Mesendoderm (in vitro differentiated cells): ENCODE data around the gene SKAP1.

Experiments
- DNase-seq: peaks from one replicate; pipeline ENCODE4 v3.0.0; 2013
- H2AK5ac ChIP-seq: 2 replicates; pipeline ENCODE4 v1.6.1; 2013; ENCODE audit warnings: low read length, inconsistent platforms
- H2BK120ac ChIP-seq: 2 replicates; pipeline ENCODE4 v1.6.1; 2013; ENCODE audit warnings: low read depth, mild to moderate bottlenecking, low read length, moderate library complexity, mixed read lengths
- H2BK15ac ChIP-seq: replicated peaks from 2 replicates; pipeline ENCODE4 v1.6.1; 2013; ENCODE audit warnings: low read depth, mild to moderate bottlenecking, moderate library complexity
- H2BK5ac ChIP-seq: 2 replicates; pipeline ENCODE4 v1.6.1; 2013; ENCODE audit warnings: low read length, inconsistent platforms
- H3K18ac ChIP-seq: 2 replicates; pipeline ENCODE4 v1.6.1; 2013; ENCODE audit warnings: mild to moderate bottlenecking, low read length, mixed read lengths
- H3K23ac ChIP-seq: one replicate; pipeline ENCODE4 v1.6.1; 2013; ENCODE audit warnings: low read length
- H3K27ac ChIP-seq: 2 replicates; pipeline ENCODE4 v1.5.1; 2013; ENCODE audit warnings: low read depth, mild to moderate bottlenecking, inconsistent platforms, low read length, moderate library complexity
- H3K27me3 ChIP-seq: 2 replicates; pipeline ENCODE4 v1.6.1; 2013; ENCODE audit warnings: low read length, control low read depth, mild to moderate bottlenecking, inconsistent platforms; ENCODE audit not compliant: insufficient read depth, poor library complexity
- H3K36me3 ChIP-seq: 2 replicates; pipeline ENCODE4 v1.6.1; 2013; ENCODE audit warnings: low read length, inconsistent platforms; ENCODE audit not compliant: control insufficient read depth, insufficient read depth
- H3K4ac ChIP-seq: one replicate; pipeline ENCODE4 v1.6.1; 2013; ENCODE audit warnings: low read depth, mild to moderate bottlenecking, low read length, moderate library complexity
- H3K4me1 ChIP-seq: 2 replicates; pipeline ENCODE4 v1.6.1; 2013; ENCODE audit warnings: low read depth, low read length, inconsistent platforms; ENCODE audit not compliant: control insufficient read depth
- H3K4me2 ChIP-seq: 2 replicates; pipeline ENCODE4 v1.6.1; 2013; ENCODE audit warnings: low read length
- H3K4me3 ChIP-seq: 2 replicates; pipeline ENCODE4 v1.5.1; 2013; ENCODE audit warnings: mild to moderate bottlenecking, low read length
- H3K56ac ChIP-seq: one replicate; pipeline ENCODE4 v1.6.1; 2013; ENCODE audit warnings: low read length
- H3K79me1 ChIP-seq: 2 replicates; pipeline ENCODE4 v1.6.1; 2013; ENCODE audit warnings: low read length, inconsistent platforms
- H3K79me2 ChIP-seq: 2 replicates; pipeline ENCODE4 v1.6.1; 2013; ENCODE audit warnings: mild to moderate bottlenecking, low read length; ENCODE audit not compliant: control insufficient read depth, insufficient read depth
- H3K9ac ChIP-seq: 2 replicates; pipeline ENCODE4 v1.6.1; 2013; ENCODE audit warnings: low read length, inconsistent platforms
- H4K5ac ChIP-seq: one replicate; pipeline ENCODE4 v1.6.1; 2013; ENCODE audit warnings: low read length
- H4K8ac ChIP-seq: one replicate; pipeline ENCODE4 v1.6.1; 2013; ENCODE audit warnings: low read depth, mild to moderate bottlenecking, control low read depth, low read length, moderate library complexity
- WGBS: extraction: QIAGEN DNeasy Blood & Tissue Kit; methylation state at CpG from one replicate; pipeline ENCODE4 v1.1.7; 2013; ENCODE audit warnings: low lambda C conversion rate, missing lambda C conversion rate; ENCODE audit not compliant: insufficient coverage; ENCODE audit errors: extremely low coverage; 5-methylcytosine and 5-hydroxymethylcytosine counted together

SKAP1 gene

DNA sequence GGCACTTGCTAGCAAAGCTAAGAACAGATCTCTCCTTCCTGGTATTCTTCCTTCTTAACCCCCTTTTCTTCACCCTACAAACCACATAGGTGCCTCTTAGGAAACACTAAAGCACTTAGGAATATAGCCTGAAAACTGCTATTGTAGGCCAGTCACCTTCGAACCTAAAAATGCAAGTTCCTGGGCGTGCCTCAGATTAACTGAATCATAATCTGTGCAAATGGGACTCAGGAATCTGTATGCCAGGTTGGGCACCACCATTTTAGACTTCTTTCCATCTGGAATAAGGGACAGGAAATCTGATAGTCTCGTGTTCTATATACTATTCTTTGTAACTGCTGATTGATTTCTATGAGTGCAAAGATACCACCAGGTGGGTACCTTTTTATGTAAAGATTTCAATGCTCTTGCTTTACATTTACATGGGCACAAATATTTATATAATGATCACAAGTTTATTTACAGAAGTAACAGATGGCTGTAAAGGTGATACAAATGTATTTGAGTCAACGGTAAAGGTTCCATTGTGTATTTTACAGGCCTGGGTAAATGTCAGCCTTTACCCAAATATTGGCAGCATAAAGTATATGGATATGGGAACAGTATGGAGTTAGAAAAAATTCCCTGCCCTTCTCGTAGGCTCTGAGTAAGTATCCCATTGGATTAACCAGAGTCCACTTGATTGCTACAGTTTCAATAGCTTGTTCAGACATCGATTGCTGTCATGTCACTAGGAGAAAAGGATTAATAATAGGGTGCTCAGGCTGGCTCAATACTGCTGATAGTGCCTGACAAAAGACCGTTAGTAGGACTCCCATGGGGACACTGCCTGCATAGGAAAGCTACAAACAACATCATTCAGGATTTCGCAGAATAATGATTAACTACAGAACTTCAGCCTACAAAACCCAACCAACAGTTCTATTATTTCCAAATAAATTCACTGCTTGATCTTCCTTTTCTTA lies 197.7 kb downstream of the SKAP1 start:
- Histone ChIP-seq H2BK120ac (no peak overlapping the region), H3K56ac (no peak overlapping the region), H2AK5ac (no peak overlapping the region), H3K4ac (no peak overlapping the region), H3K23ac (no peak overlapping the region), H3K4me1 (no peaks in the 10 kb centered on the region), H3K27ac (no peak overlapping the region), H4K5ac (no peak overlapping the region), H2BK15ac (no peak overlapping the region), H3K9ac (no peak overlapping the region), H3K18ac (peak overlapping the region; percentile 39), H3K36me3 (no peaks in the 10 kb centered on the region), H2BK5ac (no peak overlapping the region), H3K4me3 (no peak overlapping the region), H3K79me1 (no peaks in the 10 kb centered on the region), H3K79me2 (no peaks in the 10 kb centered on the region), H4K8ac (no peak overlapping the region), H3K27me3 (no peaks in the 10 kb centered on the region), H3K4me2 (no peak overlapping the region)
- DNase-seq: no peak
- no CpG with 5 or more reads among the region's 8 CpGs for WGBS

- H2BK120ac ChIP-seq: no peak overlapping the region
- no peak overlapping the region for H3K4me2 ChIP-seq
- no peaks in the 10 kb centered on the region for H3K79me1 ChIP-seq
- H3K18ac ChIP-seq: no peak overlapping the region
- H3K4me3 ChIP-seq: no peak overlapping the region
- no CpG with 5 or more reads among the region's 1 CpG for WGBS
- H3K27ac ChIP-seq: no peak overlapping the region
- H3K23ac ChIP-seq: no peak overlapping the region
- H3K79me2 ChIP-seq: no peaks in the 10 kb centered on the region
- H2BK15ac ChIP-seq: no peak overlapping the region
- H4K5ac ChIP-seq: no peak overlapping the region
- H3K27me3 ChIP-seq: no peaks in the 10 kb centered on the region
- H3K56ac ChIP-seq: no peak overlapping the region
- no peak overlapping the region for H3K9ac ChIP-seq
- H3K4ac ChIP-seq: no peak overlapping the region
- H2BK5ac ChIP-seq: no peak overlapping the region
- H4K8ac ChIP-seq: no peak overlapping the region
- no peak for DNase-seq
- H2AK5ac ChIP-seq: no peak overlapping the region
- H3K4me1 ChIP-seq: no peaks in the 10 kb centered on the region
- no peaks in the 10 kb centered on the region for H3K36me3 ChIP-seq
These were observed 200.1 kb downstream of the SKAP1 start for GRCh38 chr17:48229936-48230335.

- H2BK5ac ChIP-seq: no peak overlapping the region
- H3K23ac ChIP-seq: no peak overlapping the region
- H3K4me3 ChIP-seq: no peak overlapping the region
- no CpG with 5 or more reads among the region's 1 CpG for WGBS
- H3K9ac ChIP-seq: no peak overlapping the region
- no peak overlapping the region for H3K27ac ChIP-seq
- H3K79me2 ChIP-seq: no peaks in the 10 kb centered on the region
- no peaks in the 10 kb centered on the region for H3K4me1 ChIP-seq
- no peak overlapping the region for H3K18ac ChIP-seq
- no peak overlapping the region for H2AK5ac ChIP-seq
- no peak overlapping the region for H4K5ac ChIP-seq
- H3K79me1 ChIP-seq: no peaks in the 10 kb centered on the region
- DNase-seq: peak; percentile 70
- H3K56ac ChIP-seq: no peak overlapping the region
- no peak overlapping the region for H2BK120ac ChIP-seq
- H3K4me2 ChIP-seq: no peak overlapping the region
- H3K4ac ChIP-seq: no peak overlapping the region
- no peaks in the 10 kb centered on the region for H3K27me3 ChIP-seq
- H4K8ac ChIP-seq: no peak overlapping the region
- no peak overlapping the region for H2BK15ac ChIP-seq
- H3K36me3 ChIP-seq: no peaks in the 10 kb centered on the region
These were observed 201.3 kb downstream of the SKAP1 start for GRCh38 chr17:48228720-48229119.

GRCh38 chr17:48225725-48226567 lies 204.1 kb downstream of the SKAP1 start:
- H4K5ac ChIP-seq: no peak overlapping the region
- no peak overlapping the region for H2BK15ac ChIP-seq
- H2AK5ac ChIP-seq: no peak overlapping the region
- no peak overlapping the region for H3K56ac ChIP-seq
- no peak overlapping the region for H3K23ac ChIP-seq
- H2BK120ac ChIP-seq: no peak overlapping the region
- no peak overlapping the region for H3K4me2 ChIP-seq
- no peak overlapping the region for H3K27ac ChIP-seq
- no peaks in the 10 kb centered on the region for H3K4me1 ChIP-seq
- no peak overlapping the region for H3K4ac ChIP-seq
- no peak for DNase-seq
- H3K36me3 ChIP-seq: no peaks in the 10 kb centered on the region
- WGBS: no CpG with 5 or more reads among the region's 6 CpGs
- no peaks in the 10 kb centered on the region for H3K27me3 ChIP-seq
- H3K79me1 ChIP-seq: no peaks in the 10 kb centered on the region
- no peak overlapping the region for H3K4me3 ChIP-seq
- H2BK5ac ChIP-seq: no peak overlapping the region
- no peak overlapping the region for H3K9ac ChIP-seq
- no peaks in the 10 kb centered on the region for H3K79me2 ChIP-seq
- no peak overlapping the region for H4K8ac ChIP-seq
- no peak overlapping the region for H3K18ac ChIP-seq

DNA sequence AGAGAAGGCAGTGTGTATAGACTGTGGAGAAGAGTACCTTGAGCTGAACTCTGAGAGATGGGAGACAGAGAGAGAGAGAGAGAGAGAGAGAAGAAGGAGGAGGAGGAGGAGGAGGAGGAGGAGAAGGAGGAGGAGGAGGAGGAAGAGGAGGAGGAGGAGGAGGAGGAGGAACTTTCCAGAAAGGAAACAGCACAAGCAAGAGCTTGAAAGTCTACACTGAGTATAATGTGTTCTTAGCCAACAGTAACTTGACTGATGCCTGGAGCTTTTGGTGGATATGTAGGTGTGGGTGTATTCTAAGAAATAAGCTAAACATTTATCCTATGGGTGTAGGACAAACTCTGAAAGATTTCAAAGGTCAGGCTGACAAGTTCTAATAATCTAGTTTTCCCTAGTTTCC lies 206.1 kb downstream of the SKAP1 start:
- DNase-seq: no peak
- no peak overlapping the region for H3K4me2 ChIP-seq
- H3K9ac ChIP-seq: no peak overlapping the region
- H3K23ac ChIP-seq: no peak overlapping the region
- no peak overlapping the region for H2BK5ac ChIP-seq
- H3K18ac ChIP-seq: no peak overlapping the region
- H3K4me1 ChIP-seq: peaks cover 5% of the 10 kb centered on the region
- H3K27me3 ChIP-seq: no peaks in the 10 kb centered on the region
- H2BK120ac ChIP-seq: no peak overlapping the region
- no peak overlapping the region for H2AK5ac ChIP-seq
- no peak overlapping the region for H4K5ac ChIP-seq
- H2BK15ac ChIP-seq: no peak overlapping the region
- no peaks in the 10 kb centered on the region for H3K79me1 ChIP-seq
- H3K27ac ChIP-seq: no peak overlapping the region
- no peak overlapping the region for H3K56ac ChIP-seq
- H3K4ac ChIP-seq: no peak overlapping the region
- no peak overlapping the region for H3K4me3 ChIP-seq
- H4K8ac ChIP-seq: no peak overlapping the region
- no peaks in the 10 kb centered on the region for H3K36me3 ChIP-seq
- no peaks in the 10 kb centered on the region for H3K79me2 ChIP-seq
